GM18520 (cell line): ENCODE data around the gene GDF9.
A peak's percentile ranks its signal among the peaks of the same experiment; 100 is the strongest.

Source experiments
- ATAC-seq: cut with Tn5 transposase; IDR thresholded peaks from one replicate; pipeline ENCODE4 v1.9.1; 2021; ENCODE audit not compliant: unreplicated experiment

GDF9 gene

GRCh38 chr5:132822650-132823480, 43.4 kb downstream of the GDF9 start:
- no peak for ATAC-seq

GRCh38 chr5:132821791-132822190, 44.5 kb downstream of the GDF9 start:
- ATAC-seq = no peak

- no peak for ATAC-seq
Observed at GRCh38 chr5:132821350-132821749, 44.9 kb downstream of the GDF9 start.

GRCh38 chr5:132820162-132820754, 46.0 kb downstream of the GDF9 start:
- ATAC-seq = peak; percentile 68

- ATAC-seq = no peak
Observed at GRCh38 chr5:132819468-132819867, 46.8 kb downstream of the GDF9 start.

GRCh38 chr5:132817011-132817410, 49.3 kb downstream of the GDF9 start:
- no peak for ATAC-seq

GRCh38 chr5:132816554-132816953, 49.7 kb downstream of the GDF9 start:
- no peak for ATAC-seq

GRCh38 chr5:132816083-132816482, 50.2 kb downstream of the GDF9 start:
- ATAC-seq = no peak

GRCh38 chr5:132815454-132815853, 50.8 kb downstream of the GDF9 start:
- no peak for ATAC-seq

- ATAC-seq = no peak
Observed at GRCh38 chr5:132814503-132815294, 51.6 kb downstream of the GDF9 start.

- no peak for ATAC-seq
Observed at GRCh38 chr5:132813599-132814502, 52.4 kb downstream of the GDF9 start.

- no peak for ATAC-seq
Observed at GRCh38 chr5:132812781-132813598, 53.3 kb downstream of the GDF9 start, which contains the start of gene SOWAHA. TSS of gene SOWAHA (plus strand) at chr5:132813302. CDS start at chr5:132813622, 320 bp downstream.

GRCh38 chr5:132812123-132812765, 54.0 kb downstream of the GDF9 start:
- no peak for ATAC-seq
